ENCODE data around the gene IGFBP2.

- no peak for TF ChIP-seq CTCF (IDR thresholded peaks at IDR 0.05)
- TF ChIP-seq EZH2 (IDR thresholded peaks at IDR 0.05; ENCODE audit: borderline replicate concordance, insufficient read depth, low read depth, low read length, poor library complexity, severe bottlenecking) = no peak
Observed at GRCh38 chr2:216673609-216674008, 40.4 kb downstream of the IGFBP2 start.
